ENCODE results near the gene NLRP13. TPM values are rescaled to one million over a fixed set of nuclear protein-coding genes. Genes with fewer than 3 reads are reported as not detected.

The NLRP13 gene
- total RNA-seq, 1 experiment from 2014 or later = not detected

- RAD21 ChIA-PET (ENCODE audit: low non-redundant PET in 1 of 2, low total read pairs in 2 of 2, uncharacterized antibody in 2 of 2, unreplicated experiment in 2 of 2) = no interaction called here
Measured at GRCh38 chr19:55882626-55883025, 49.5 kb downstream of the NLRP13 start.

GRCh38 chr19:55877211-55877610 lies 54.9 kb downstream of the NLRP13 start:
- Histone ChIP-seq H3K27ac (ENCODE audit: low read depth, low read length) (no peak overlapping the region), H3K79me2 (ENCODE audit: insufficient read depth, low read length) (no peaks in the 10 kb centered on the region), H4K20me1 (ENCODE audit: insufficient read depth) (no peaks in the 10 kb centered on the region), H3K27me3 (ENCODE audit: insufficient read depth, low read length) (peaks cover 7% of the 10 kb centered on the region; the same call in 1 of the 2 replicates), H3K9me2 (ENCODE audit: insufficient read depth) (no peaks in the 10 kb centered on the region), H3K36me3 (ENCODE audit: control insufficient read depth in 1 of 2, insufficient read depth in 2 of 2, low read length in 2 of 2) (no peaks in the 10 kb centered on the region), H3K4me1 (ENCODE audit: control insufficient read depth in 1 of 2, insufficient read depth in 2 of 2, low read length in 2 of 2) (no peaks in the 10 kb centered on the region), H3K9ac (ENCODE audit: low read length) (no peak overlapping the region), H3K9me3 (ENCODE audit: control insufficient read depth in 1 of 2, insufficient read depth in 1 of 2, low read depth in 1 of 2, low read length in 2 of 2) (no peaks in the 10 kb centered on the region), H3K4me2 (ENCODE audit: low read length) (no peak overlapping the region), H2AFZ (ENCODE audit: low read depth, low read length, poor library complexity, severe bottlenecking) (no peak overlapping the region), H3K4me3 (replicated peaks in 1 of 2; ENCODE audit: low read depth in 1 of 2, low read length in 2 of 2) (no peak overlapping the region)
- CTCF ChIA-PET = no interaction called here
- no peak for ATAC-seq
- no TSS peak for BruUV-seq (replicated peaks)
- TF ChIP-seq RAD21 (IDR thresholded peaks at IDR 0.05; ENCODE audit: low read depth) = no peak
- no peak for TF ChIP-seq ELF1 (IDR thresholded peaks at IDR 0.05; ENCODE audit: borderline replicate concordance, low read depth)
- TF ChIP-seq SIN3A (IDR thresholded peaks at IDR 0.05; ENCODE audit: low read depth) = no peak
- no peak for TF ChIP-seq EGR1 (IDR thresholded peaks at IDR 0.05; ENCODE audit: low read depth)
- no peak for TF ChIP-seq POLR2A (IDR thresholded peaks at IDR 0.05; ENCODE audit: borderline replicate concordance, extremely low read depth, insufficient read depth, insufficient read length)
- no peak for TF ChIP-seq EZH2phosphoT487 (IDR thresholded peaks at IDR 0.05; ENCODE audit: borderline replicate concordance)
- TF ChIP-seq ZBTB33 (IDR thresholded peaks at IDR 0.05; ENCODE audit: extremely low read depth, insufficient replicate concordance, low read length) = no peak
- TF ChIP-seq YY1 (IDR thresholded peaks at IDR 0.05; ENCODE audit: extremely low read depth, insufficient replicate concordance, low read depth, low read length) = no peak
- no peak for TF ChIP-seq POLR2AphosphoS5 (IDR thresholded peaks at IDR 0.05; ENCODE audit: low read depth, low read length)
- no peak for TF ChIP-seq FOSL1 (IDR thresholded peaks at IDR 0.05; ENCODE audit: low read depth)
- intact Hi-C loops (cut with micrococcal nuclease) = no loop called here
- POLR2A ChIA-PET = no interaction called here
- RAD21 ChIA-PET (ENCODE audit: low non-redundant PET in 1 of 2, low total read pairs in 2 of 2, uncharacterized antibody in 2 of 2, unreplicated experiment in 2 of 2) = no interaction called here
- no peak for DNase-seq (ENCODE audit: low read depth, low spot score)

More at GRCh38 chr19:55882626-55883025, 49.5 kb downstream of the NLRP13 start:
- no peaks in the 10 kb centered on the region for H3K36me3 ChIP-seq (ENCODE audit: control insufficient read depth in 1 of 2, insufficient read depth in 2 of 2, low read length in 2 of 2)
- no peak overlapping the region for H3K4me3 ChIP-seq (replicated peaks in 1 of 2; ENCODE audit: low read depth in 1 of 2, low read length in 2 of 2)
- no peaks in the 10 kb centered on the region for H3K79me2 ChIP-seq (ENCODE audit: insufficient read depth, low read length)
- no peaks in the 10 kb centered on the region for H4K20me1 ChIP-seq (ENCODE audit: insufficient read depth)
- H3K9ac ChIP-seq (ENCODE audit: low read length) = no peak overlapping the region
- intact Hi-C loops (cut with micrococcal nuclease) = no loop called here
- TF ChIP-seq ZBTB33 (IDR thresholded peaks at IDR 0.05; ENCODE audit: extremely low read depth, insufficient replicate concordance, low read length) = no peak
- TF ChIP-seq EZH2 (IDR thresholded peaks at IDR 0.05) = no peak
- H3K27ac ChIP-seq (ENCODE audit: low read depth, low read length) = no peak overlapping the region
- ChIA-PET CTCF (interaction anchor here (1.1 kb wide), 1 partner anchor 451 kb away, joined by 3 read pairs; no protein-coding TSS in a partner anchor), POLR2A (no interaction called here)
- ATAC-seq = no peak
- H2AFZ ChIP-seq (ENCODE audit: low read depth, low read length, poor library complexity, severe bottlenecking) = no peak overlapping the region
- no TSS peak for BruUV-seq (replicated peaks)
- peaks cover 13% of the 10 kb centered on the region for H3K27me3 ChIP-seq (ENCODE audit: insufficient read depth, low read length)
- H3K9me2 ChIP-seq (ENCODE audit: insufficient read depth) = no peaks in the 10 kb centered on the region
- no peak overlapping the region for H3K4me2 ChIP-seq (ENCODE audit: low read length)
- no peak for DNase-seq (ENCODE audit: low read depth, low spot score)
- H3K9me3 ChIP-seq (ENCODE audit: control insufficient read depth in 1 of 2, insufficient read depth in 1 of 2, low read depth in 1 of 2, low read length in 2 of 2) = no peaks in the 10 kb centered on the region
- no peaks in the 10 kb centered on the region for H3K4me1 ChIP-seq (ENCODE audit: control insufficient read depth in 1 of 2, insufficient read depth in 2 of 2, low read length in 2 of 2)
